ENCODE results near the gene C9orf43. TPM values are rescaled to one million over a fixed set of nuclear protein-coding genes. Genes with fewer than 3 reads are reported as not detected.

C9orf43 gene
- total RNA-seq, 1 experiment from 2014 or later = 1.9 TPM

DNA sequence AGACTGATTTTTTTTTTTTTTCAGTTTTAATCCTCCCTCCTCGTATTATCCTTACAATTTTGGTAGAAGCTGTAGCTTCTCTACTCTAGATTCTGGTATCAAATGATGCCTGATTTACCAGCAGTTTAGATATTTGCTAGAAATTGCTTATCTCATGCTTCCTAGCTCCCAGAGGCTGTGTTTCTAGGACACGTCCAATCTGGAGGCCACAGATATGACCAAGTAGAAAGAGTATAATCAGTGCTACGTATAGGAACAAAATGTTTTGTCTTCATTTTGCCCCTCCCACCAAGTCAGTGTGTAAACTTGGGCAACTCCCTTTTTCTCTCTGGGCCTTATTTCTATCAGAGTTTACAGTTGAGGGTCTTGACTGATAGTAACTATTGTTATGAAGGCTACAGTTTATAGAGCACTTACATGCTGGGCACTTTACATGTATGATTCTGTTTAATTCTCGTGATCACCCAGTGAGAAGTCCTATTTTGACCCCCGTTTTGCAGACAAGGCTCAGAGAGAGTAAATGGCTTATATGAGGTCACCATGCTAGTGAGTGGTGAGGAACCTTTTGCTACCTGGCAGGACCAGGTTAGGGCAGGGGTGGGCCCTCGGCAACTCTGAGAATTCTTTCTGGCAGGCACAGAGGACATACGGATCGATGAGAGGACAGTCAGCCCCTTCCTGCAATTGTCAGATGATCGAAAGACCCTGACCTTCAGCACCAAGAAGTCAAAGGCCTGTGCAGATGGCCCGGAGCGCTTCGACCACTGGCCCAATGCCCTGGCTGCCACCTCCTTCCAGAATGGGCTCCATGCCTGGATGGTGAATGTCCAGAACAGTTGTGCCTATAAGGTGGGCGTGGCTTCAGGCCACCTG lies 41.3 kb upstream of the C9orf43 start:
- no peaks in the 10 kb centered on the region for H3K4me1 ChIP-seq
- no peaks in the 10 kb centered on the region for H3K9me3 ChIP-seq
- Mint-ChIP-seq H3K4me1 (ENCODE audit: low read depth, unreplicated experiment) (no peaks in the 10 kb centered on the region), H3K36me3 (ENCODE audit: insufficient read depth, unreplicated experiment) (peaks cover 21% of the 10 kb centered on the region), H3K27me3 (ENCODE audit: insufficient read depth, unreplicated experiment) (no peaks in the 10 kb centered on the region), H3K4me3 (ENCODE audit: unreplicated experiment) (no peak overlapping the region), H3K27ac (ENCODE audit: unreplicated experiment) (no peak overlapping the region), H3K9me3 (ENCODE audit: unreplicated experiment) (no peaks in the 10 kb centered on the region)
- ChIA-PET CTCF (no interaction called here), POLR2A (interaction anchor here (0.6 kb wide), 1 partner anchor 147 kb away, joined by 3 read pairs; no protein-coding TSS in a partner anchor)
- DNase-seq = no peak
- no peak for TF ChIP-seq CTCF (IDR thresholded peaks at IDR 0.05; ENCODE audit: insufficient read depth in 1 of 2, low read depth in 1 of 2, low read length in 1 of 2, severe bottlenecking in 1 of 2, unreplicated experiment in 1 of 2)
- BruUV-seq (replicated peaks) = no TSS peak
- no peaks in the 10 kb centered on the region for H3K27me3 ChIP-seq (replicated peaks; ENCODE audit: control insufficient read depth, insufficient read depth, low read length)
- no peak overlapping the region for H3K4me3 ChIP-seq (ENCODE audit: low read depth, low read length)
- peaks cover 5% of the 10 kb centered on the region for H3K36me3 ChIP-seq (ENCODE audit: control insufficient read depth, insufficient read depth, low read length)
- intact Hi-C loops (cut with micrococcal nuclease; ENCODE audit: unreplicated experiment) = no loop called here

- intact Hi-C loops (cut with micrococcal nuclease; ENCODE audit: unreplicated experiment) = no loop called here
- no TSS peak for BruUV-seq (replicated peaks)
Measured at GRCh38 chr9:113369855-113370140, 40.7 kb upstream of the C9orf43 start.

GRCh38 chr9:113370806-113371325 lies 39.7 kb upstream of the C9orf43 start:
- Histone ChIP-seq H3K9me3 (no peaks in the 10 kb centered on the region), H3K27me3 (replicated peaks; ENCODE audit: control insufficient read depth, insufficient read depth, low read length) (no peaks in the 10 kb centered on the region), H3K36me3 (ENCODE audit: control insufficient read depth, insufficient read depth, low read length) (peaks cover 10% of the 10 kb centered on the region), H3K4me1 (peaks cover 9% of the 10 kb centered on the region; the same call in 1 of the 2 replicates), H3K4me3 (ENCODE audit: low read depth, low read length) (no peak overlapping the region)
- intact Hi-C loops (cut with micrococcal nuclease; ENCODE audit: unreplicated experiment) = no loop called here
- Mint-ChIP-seq H3K27me3 (ENCODE audit: insufficient read depth, unreplicated experiment) (no peaks in the 10 kb centered on the region), H3K4me3 (ENCODE audit: unreplicated experiment) (no peak overlapping the region), H3K4me1 (ENCODE audit: low read depth, unreplicated experiment) (no peaks in the 10 kb centered on the region), H3K9me3 (ENCODE audit: unreplicated experiment) (no peaks in the 10 kb centered on the region), H3K36me3 (ENCODE audit: insufficient read depth, unreplicated experiment) (peaks cover 38% of the 10 kb centered on the region), H3K27ac (ENCODE audit: unreplicated experiment) (no peak overlapping the region)
- ChIA-PET CTCF (no interaction called here), POLR2A (interaction anchor here (0.6 to 1.0 kb wide), 2 partner anchors 39 to 146 kb away, joined by 3 read pairs; partner anchors contain the start of genes C9orf43 and POLE3)
- DNase-seq = no peak
- no peak for TF ChIP-seq CTCF (IDR thresholded peaks at IDR 0.05; ENCODE audit: insufficient read depth in 1 of 2, low read depth in 1 of 2, low read length in 1 of 2, severe bottlenecking in 1 of 2, unreplicated experiment in 1 of 2)
- TSS peak; percentile 11 for BruUV-seq (replicated peaks)

More at GRCh38 chr9:113369855-113370140, 40.7 kb upstream of the C9orf43 start:
- H3K27ac Mint-ChIP-seq (ENCODE audit: unreplicated experiment) = no peak overlapping the region
- H3K4me3 Mint-ChIP-seq (ENCODE audit: unreplicated experiment) = no peak overlapping the region
- POLR2A ChIA-PET = no interaction called here
- Histone ChIP-seq H3K36me3 (ENCODE audit: control insufficient read depth, insufficient read depth, low read length) (peaks cover 7% of the 10 kb centered on the region), H3K4me3 (ENCODE audit: low read depth, low read length) (no peak overlapping the region), H3K27me3 (replicated peaks; ENCODE audit: control insufficient read depth, insufficient read depth, low read length) (no peaks in the 10 kb centered on the region), H3K4me1 (no peaks in the 10 kb centered on the region; the same call in 1 of the 2 replicates), H3K9me3 (no peaks in the 10 kb centered on the region)
- no peak for DNase-seq
- H3K36me3 Mint-ChIP-seq (ENCODE audit: insufficient read depth, unreplicated experiment) = peaks cover 27% of the 10 kb centered on the region
- H3K4me1 Mint-ChIP-seq (ENCODE audit: low read depth, unreplicated experiment) = no peaks in the 10 kb centered on the region
- H3K9me3 Mint-ChIP-seq (ENCODE audit: unreplicated experiment) = no peaks in the 10 kb centered on the region
- no peaks in the 10 kb centered on the region for H3K27me3 Mint-ChIP-seq (ENCODE audit: insufficient read depth, unreplicated experiment)
- no peak for TF ChIP-seq CTCF (IDR thresholded peaks at IDR 0.05; ENCODE audit: insufficient read depth in 1 of 2, low read depth in 1 of 2, low read length in 1 of 2, severe bottlenecking in 1 of 2, unreplicated experiment in 1 of 2)
- CTCF ChIA-PET = interaction anchor here (0.6 to 0.7 kb wide), 3 partner anchors 14 to 256 kb away, joined by 3 to 6 read pairs (median 3); no protein-coding TSS in a partner anchor

All from Caco-2 (cell line).